Measurements from ENCODE around the gene FRAS1.

The FRAS1 gene

DNA sequence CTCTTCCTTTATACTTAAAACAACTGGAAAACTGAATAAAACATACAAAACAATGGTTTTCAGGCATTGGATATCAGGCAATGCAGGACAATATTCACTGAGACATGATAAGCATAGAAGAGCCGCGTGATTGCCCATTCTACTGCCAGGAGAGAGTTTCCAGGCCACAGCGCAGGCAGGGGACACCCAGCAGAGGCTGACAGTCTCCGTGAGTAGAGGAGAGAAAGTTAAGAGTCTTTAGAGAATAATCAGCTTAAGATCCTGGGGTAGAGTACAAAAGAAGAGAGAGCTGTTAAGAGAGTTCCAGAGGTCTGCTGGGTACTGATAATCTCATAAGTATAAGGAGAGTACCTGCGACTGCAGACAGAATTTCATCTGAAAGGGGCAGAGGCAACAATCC, 18.4 kb upstream of the FRAS1 start:
- H3K79me2 ChIP-seq (ENCODE audit: insufficient read depth, low read length), result no peaks in the 10 kb centered on the region
- H4K20me1 ChIP-seq (ENCODE audit: insufficient read depth, low read length), result no peaks in the 10 kb centered on the region
- DNase-seq (no peak), ATAC-seq (ENCODE audit: insufficient read depth, low read depth) (no peak)
- H3K27ac ChIP-seq (ENCODE audit: low read length), result no peak overlapping the region
- peaks cover 5% of the 10 kb centered on the region for H3K27me3 ChIP-seq (ENCODE audit: insufficient read depth, low read length, poor library complexity)
- no peaks in the 10 kb centered on the region for H3K4me1 ChIP-seq (ENCODE audit: insufficient read depth, low read length)
- no peak overlapping the region for H3K4me2 ChIP-seq (ENCODE audit: insufficient read depth, low read length)
- no peaks in the 10 kb centered on the region for H3K9me3 ChIP-seq (ENCODE audit: insufficient read depth, low read length, severe bottlenecking)
- H3K9ac ChIP-seq (ENCODE audit: low read depth, low read length), result no peak overlapping the region
- no peak overlapping the region for H3K4me3 ChIP-seq (ENCODE audit: low read depth in 1 of 2, low read length in 2 of 2)
- no peak overlapping the region for H2AFZ ChIP-seq (ENCODE audit: low read depth, low read length)
- TF ChIP-seq, protein P1, sequence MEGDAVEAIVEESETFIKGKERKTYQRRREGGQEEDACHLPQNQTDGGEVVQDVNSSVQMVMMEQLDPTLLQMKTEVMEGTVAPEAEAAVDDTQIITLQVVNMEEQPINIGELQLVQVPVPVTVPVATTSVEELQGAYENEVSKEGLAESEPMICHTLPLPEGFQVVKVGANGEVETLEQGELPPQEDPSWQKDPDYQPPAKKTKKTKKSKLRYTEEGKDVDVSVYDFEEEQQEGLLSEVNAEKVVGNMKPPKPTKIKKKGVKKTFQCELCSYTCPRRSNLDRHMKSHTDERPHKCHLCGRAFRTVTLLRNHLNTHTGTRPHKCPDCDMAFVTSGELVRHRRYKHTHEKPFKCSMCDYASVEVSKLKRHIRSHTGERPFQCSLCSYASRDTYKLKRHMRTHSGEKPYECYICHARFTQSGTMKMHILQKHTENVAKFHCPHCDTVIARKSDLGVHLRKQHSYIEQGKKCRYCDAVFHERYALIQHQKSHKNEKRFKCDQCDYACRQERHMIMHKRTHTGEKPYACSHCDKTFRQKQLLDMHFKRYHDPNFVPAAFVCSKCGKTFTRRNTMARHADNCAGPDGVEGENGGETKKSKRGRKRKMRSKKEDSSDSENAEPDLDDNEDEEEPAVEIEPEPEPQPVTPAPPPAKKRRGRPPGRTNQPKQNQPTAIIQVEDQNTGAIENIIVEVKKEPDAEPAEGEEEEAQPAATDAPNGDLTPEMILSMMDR (IDR thresholded peaks at IDR 0.05; ENCODE audit: borderline replicate concordance, extremely low read depth, low read length, poor library complexity, severe bottlenecking), result no peak
- TF ChIP-seq EZH2 (IDR thresholded peaks at IDR 0.05; ENCODE audit: borderline replicate concordance, low read depth, low read length, severe bottlenecking), result no peak
- H3K36me3 ChIP-seq (ENCODE audit: insufficient read depth, low read length), result no peaks in the 10 kb centered on the region

DNA sequence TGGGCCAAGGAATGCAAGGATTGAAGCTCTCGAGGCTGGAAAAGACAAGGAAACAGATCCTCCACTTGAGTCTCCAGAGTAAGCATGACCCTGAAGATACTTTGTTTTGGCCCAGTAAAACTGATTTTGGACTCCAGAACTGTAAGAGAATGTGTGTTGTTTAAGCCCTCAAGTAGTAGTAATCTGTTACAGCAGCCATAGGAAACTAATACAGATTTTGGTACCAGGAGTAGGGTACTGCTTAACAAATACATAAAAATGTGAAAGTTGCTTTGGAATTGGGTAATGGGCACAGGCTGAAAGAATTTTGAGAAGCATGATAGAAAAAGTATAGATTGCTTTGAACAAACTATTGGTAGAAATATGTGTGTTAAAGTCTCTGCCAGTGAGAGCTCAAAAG, 17.4 kb upstream of the FRAS1 start:
- ATAC-seq (ENCODE audit: insufficient read depth, low read depth) (no peak), DNase-seq (no peak)
- Histone ChIP-seq H3K79me2 (ENCODE audit: insufficient read depth, low read length) (no peaks in the 10 kb centered on the region), H4K20me1 (ENCODE audit: insufficient read depth, low read length) (no peaks in the 10 kb centered on the region), H2AFZ (ENCODE audit: low read depth, low read length) (no peak overlapping the region), H3K4me1 (ENCODE audit: insufficient read depth, low read length) (no peaks in the 10 kb centered on the region), H3K36me3 (ENCODE audit: insufficient read depth, low read length) (no peaks in the 10 kb centered on the region), H3K4me2 (ENCODE audit: insufficient read depth, low read length) (no peak overlapping the region), H3K27ac (ENCODE audit: low read length) (no peak overlapping the region), H3K9ac (ENCODE audit: low read depth, low read length) (no peak overlapping the region), H3K9me3 (ENCODE audit: insufficient read depth, low read length, severe bottlenecking) (no peaks in the 10 kb centered on the region), H3K4me3 (ENCODE audit: low read depth in 1 of 2, low read length in 2 of 2) (no peak overlapping the region), H3K27me3 (ENCODE audit: insufficient read depth, low read length, poor library complexity) (peaks cover 5% of the 10 kb centered on the region)
- TF ChIP-seq, protein P1 (IDR thresholded peaks at IDR 0.05; ENCODE audit: borderline replicate concordance, extremely low read depth, low read length, poor library complexity, severe bottlenecking), result no peak
- no peak for TF ChIP-seq EZH2 (IDR thresholded peaks at IDR 0.05; ENCODE audit: borderline replicate concordance, low read depth, low read length, severe bottlenecking)

DNA sequence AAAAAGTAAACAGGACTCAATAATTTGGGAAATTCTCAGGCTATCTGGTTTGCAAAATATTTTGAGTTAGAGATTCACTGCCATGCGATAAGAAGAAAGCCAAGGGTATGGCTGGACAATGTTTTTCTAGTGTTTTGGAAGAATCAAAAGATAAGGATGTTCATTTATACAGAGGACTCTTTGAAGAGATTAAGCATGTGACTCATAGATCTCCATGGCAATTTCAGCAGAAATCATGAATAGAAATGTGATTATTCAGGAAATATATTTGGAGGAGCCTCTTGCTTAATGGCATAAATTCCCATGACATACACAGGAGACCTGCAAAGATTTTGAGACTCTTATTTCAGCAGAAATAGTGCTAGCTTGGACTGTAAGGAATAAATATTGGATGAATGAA, 16.7 kb upstream of the FRAS1 start:
- Histone ChIP-seq H3K9me3 (ENCODE audit: insufficient read depth, low read length, severe bottlenecking) (no peaks in the 10 kb centered on the region), H3K27ac (ENCODE audit: low read length) (no peak overlapping the region), H2AFZ (ENCODE audit: low read depth, low read length) (no peak overlapping the region), H3K9ac (ENCODE audit: low read depth, low read length) (no peak overlapping the region), H3K79me2 (ENCODE audit: insufficient read depth, low read length) (no peaks in the 10 kb centered on the region), H3K27me3 (ENCODE audit: insufficient read depth, low read length, poor library complexity) (peaks cover 5% of the 10 kb centered on the region), H3K4me1 (ENCODE audit: insufficient read depth, low read length) (no peaks in the 10 kb centered on the region), H3K4me2 (ENCODE audit: insufficient read depth, low read length) (no peak overlapping the region), H3K36me3 (ENCODE audit: insufficient read depth, low read length) (no peaks in the 10 kb centered on the region), H3K4me3 (ENCODE audit: low read depth in 1 of 2, low read length in 2 of 2) (no peak overlapping the region), H4K20me1 (ENCODE audit: insufficient read depth, low read length) (no peaks in the 10 kb centered on the region)
- DNase-seq, result no peak
- ATAC-seq (ENCODE audit: insufficient read depth, low read depth), result no peak
- TF ChIP-seq EZH2 (IDR thresholded peaks at IDR 0.05; ENCODE audit: borderline replicate concordance, low read depth, low read length, severe bottlenecking), result no peak
- TF ChIP-seq, protein P1 (IDR thresholded peaks at IDR 0.05; ENCODE audit: borderline replicate concordance, extremely low read depth, low read length, poor library complexity, severe bottlenecking), result no peak

DNA sequence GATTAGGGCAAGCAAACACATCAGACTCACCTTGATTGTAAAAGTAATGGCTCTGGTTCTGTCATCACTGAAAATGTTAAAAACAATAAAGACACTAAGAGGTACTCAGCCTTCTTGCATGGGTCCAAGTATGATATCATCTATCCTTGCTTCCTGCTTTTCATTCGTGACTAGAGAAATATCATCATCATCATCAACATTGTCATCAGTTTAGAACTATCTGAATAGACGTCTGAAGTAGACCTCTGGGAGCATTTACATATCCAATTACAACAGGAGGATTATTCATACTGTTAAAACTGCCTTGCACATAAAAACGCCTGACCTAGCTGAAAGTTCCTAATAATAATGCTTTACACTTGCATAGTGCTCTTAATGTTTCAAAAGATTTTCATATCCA, 9.8 kb upstream of the FRAS1 start:
- Histone ChIP-seq H3K9ac (ENCODE audit: low read depth, low read length) (no peak overlapping the region), H3K27me3 (ENCODE audit: insufficient read depth, low read length, poor library complexity) (no peaks in the 10 kb centered on the region), H2AFZ (ENCODE audit: low read depth, low read length) (no peak overlapping the region), H3K4me2 (ENCODE audit: insufficient read depth, low read length) (no peak overlapping the region), H3K79me2 (ENCODE audit: insufficient read depth, low read length) (no peaks in the 10 kb centered on the region), H3K36me3 (ENCODE audit: insufficient read depth, low read length) (no peaks in the 10 kb centered on the region), H3K9me3 (ENCODE audit: insufficient read depth, low read length, severe bottlenecking) (no peaks in the 10 kb centered on the region), H4K20me1 (ENCODE audit: insufficient read depth, low read length) (no peaks in the 10 kb centered on the region), H3K4me3 (ENCODE audit: low read depth in 1 of 2, low read length in 2 of 2) (no peak overlapping the region), H3K4me1 (ENCODE audit: insufficient read depth, low read length) (no peaks in the 10 kb centered on the region), H3K27ac (ENCODE audit: low read length) (no peak overlapping the region)
- ATAC-seq (ENCODE audit: insufficient read depth, low read depth) (no peak), DNase-seq (no peak)
- TF ChIP-seq, protein P1 (IDR thresholded peaks at IDR 0.05; ENCODE audit: borderline replicate concordance, extremely low read depth, low read length, poor library complexity, severe bottlenecking), result no peak
- TF ChIP-seq EZH2 (IDR thresholded peaks at IDR 0.05; ENCODE audit: borderline replicate concordance, low read depth, low read length, severe bottlenecking), result no peak

All from DND-41 (cell line).